GM18909 (cell line): ENCODE measurements around the gene LIN7B.

Experiments used
- ATAC-seq: cut with Tn5 transposase; IDR thresholded peaks from one replicate; pipeline ENCODE4 v1.9.1; 2021; ENCODE audit warnings: mild to moderate bottlenecking; ENCODE audit not compliant: unreplicated experiment, poor library complexity

Gene LIN7B

GRCh38 chr19:49094505-49095482 lies 19.4 kb upstream of the LIN7B start:
- no peak for ATAC-seq

DNA sequence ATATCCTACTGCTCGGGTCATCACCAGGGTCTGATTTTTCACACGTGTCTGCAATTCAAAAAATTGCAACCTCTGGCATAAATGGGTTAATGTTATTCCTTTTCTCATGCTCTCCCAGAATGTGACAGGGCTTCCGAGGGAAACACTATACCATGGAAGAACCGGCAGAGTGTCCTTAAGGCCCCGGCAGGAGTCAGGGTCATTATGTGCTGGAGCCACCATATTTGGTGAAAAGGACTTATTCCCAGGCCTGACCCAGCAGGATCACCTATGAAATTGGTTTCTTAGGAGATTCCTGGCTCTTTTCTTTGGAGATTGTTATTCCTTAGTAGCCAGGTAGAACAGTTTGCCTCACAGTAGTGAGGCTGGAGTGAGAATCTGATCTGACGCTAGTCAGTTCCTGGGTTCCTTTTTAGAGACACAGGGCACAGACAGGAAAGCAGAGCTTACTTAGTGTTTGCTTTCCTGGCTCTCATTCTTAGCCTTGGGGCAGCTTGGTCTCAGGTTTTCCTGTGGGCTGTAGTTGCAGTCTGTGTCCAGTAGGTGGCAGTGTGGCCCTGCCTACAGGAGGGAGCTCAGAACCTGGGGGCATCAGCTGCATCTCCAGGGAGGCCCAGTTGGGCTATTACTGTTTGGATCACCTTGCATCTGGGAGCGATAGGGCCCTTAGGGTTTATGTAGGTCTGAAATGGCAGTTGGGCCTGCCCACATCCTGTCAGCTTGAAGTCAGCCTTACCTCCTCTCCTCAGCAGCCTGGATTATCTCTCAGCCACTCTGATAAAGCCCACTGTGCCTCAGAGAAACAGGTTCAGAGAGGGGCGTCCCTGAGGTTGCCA lies 16.5 kb upstream of the LIN7B start:
- no peak for ATAC-seq

DNA sequence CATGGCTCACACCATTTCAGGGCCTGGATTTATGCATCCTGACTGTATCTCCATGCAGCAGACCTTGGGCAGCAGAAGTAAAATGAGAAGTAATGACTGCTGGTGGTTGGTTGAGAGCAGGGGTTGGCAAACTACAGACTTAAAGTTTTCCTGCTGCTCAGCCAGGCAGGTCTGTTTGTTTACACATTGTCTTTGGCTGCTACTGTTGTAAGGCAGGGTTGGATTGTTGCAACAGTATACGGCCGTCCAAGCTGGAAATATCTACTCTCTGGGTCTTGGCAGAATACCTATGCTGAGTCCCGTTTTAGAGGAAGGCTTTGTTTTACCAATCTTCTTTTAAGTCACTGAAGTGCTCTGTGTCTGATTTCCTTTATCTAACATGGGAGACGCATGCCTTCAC lies 15.4 kb upstream of the LIN7B start:
- no peak for ATAC-seq

GRCh38 chr19:49101160-49101559 lies 13.0 kb upstream of the LIN7B start:
- ATAC-seq, result no peak

GRCh38 chr19:49102303-49102702 lies 11.9 kb upstream of the LIN7B start:
- no peak for ATAC-seq

- no peak for ATAC-seq
These were observed 10.7 kb upstream of the LIN7B start for GRCh38 chr19:49103331-49104085.

DNA sequence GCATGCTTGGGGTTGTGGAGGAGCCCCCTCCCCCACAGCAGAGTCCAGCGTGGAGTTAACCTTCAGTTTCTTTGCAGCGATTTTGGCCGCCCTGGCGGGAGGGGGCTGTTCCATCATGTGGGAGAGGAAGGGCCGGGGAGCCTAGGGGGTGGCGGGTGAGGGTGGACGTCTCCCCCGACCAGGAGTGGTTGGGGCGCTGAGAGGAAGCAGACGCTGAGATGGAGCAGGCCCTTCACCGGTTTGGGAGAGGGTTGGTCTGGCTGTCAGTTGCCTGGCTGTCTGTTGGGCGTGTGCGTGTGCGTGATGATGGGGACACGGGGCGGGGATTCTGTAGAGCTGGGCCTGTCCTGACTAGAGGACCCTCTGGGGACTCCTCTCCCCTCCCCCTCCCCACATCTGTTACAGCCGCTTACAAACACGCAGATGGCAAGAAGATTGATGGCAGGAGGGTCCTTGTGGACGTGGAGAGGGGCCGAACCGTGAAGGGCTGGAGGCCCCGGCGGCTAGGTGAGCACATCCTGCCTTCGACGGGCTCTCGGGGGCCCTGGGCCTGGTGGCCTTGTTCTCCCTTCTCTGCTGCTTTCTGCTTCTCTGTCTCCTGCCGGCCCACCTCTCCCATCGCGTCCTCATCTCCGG lies 9.8 kb upstream of the LIN7B start:
- no peak for ATAC-seq

DNA sequence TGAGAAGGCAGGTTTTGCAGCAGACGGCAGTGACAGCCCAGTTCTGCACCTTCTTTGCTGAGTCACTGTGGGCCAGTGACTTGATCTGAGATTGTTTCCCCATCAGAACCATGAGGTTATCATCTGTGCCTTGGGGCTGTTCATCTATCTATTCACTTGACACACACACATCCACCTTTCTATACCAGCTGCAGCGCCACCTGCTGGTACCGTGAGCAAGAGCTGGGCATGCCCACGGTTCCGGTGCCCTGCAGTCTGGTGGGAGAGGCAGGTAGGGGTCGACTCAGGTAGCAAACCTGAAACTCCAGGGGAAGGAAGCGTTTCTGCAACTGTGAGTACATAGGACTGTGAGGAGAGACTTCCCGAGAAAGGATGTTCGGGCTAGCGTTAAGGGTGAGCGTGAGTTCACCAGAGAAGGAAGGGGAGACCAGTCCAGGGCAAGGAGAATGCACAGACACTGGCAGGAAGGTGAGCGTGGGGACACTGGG lies 7.5 kb upstream of the LIN7B start:
- no peak for ATAC-seq

DNA sequence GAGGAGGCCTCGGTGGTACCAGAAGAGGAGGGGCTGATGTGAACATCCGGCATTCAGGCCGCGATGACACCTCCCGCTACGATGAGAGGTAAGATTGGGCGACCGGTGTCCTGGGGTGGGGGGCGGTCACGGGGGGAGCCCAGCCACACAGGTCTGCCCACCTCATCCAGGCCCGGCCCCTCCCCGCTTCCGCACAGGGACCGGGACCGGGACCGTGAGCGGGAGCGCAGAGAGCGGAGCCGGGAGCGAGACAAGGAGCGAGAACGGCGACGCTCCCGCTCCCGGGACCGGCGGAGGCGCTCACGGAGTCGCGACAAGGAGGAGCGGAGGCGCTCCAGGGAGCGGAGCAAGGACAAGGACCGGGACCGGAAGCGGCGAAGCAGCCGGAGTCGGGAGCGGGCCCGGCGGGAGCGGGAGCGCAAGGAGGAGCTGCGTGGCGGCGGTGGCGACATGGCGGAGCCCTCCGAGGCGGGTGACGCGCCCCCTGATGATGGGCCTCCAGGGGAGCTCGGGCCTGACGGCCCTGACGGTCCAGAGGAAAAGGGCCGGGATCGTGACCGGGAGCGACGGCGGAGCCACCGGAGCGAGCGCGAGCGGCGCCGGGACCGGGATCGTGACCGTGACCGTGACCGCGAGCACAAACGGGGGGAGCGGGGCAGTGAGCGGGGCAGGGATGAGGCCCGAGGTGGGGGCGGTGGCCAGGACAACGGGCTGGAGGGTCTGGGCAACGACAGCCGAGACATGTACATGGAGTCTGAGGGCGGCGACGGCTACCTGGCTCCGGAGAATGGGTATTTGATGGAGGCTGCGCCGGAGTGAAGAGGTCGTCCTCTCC lies 6.3 kb upstream of the LIN7B start:
- ATAC-seq, result no peak

DNA sequence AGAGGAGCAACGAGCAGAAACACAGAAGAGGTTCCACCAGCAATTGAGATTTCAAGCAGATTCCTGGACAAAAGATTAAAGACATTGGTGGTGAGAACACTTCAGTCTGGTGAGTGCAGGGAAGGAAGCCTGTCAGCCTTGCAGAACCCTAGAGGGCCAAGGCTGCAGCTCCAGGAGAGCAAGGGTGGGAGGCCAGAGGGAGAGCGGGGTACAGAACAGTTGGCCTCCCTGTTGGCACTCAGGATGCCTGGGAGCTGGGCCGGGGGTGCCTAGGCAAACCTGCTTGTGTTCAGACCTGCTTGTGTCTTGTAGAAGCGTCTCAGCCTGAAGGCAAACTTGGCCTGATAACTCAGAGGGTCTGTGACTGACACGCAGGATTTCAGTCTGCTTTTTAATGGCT lies 5.1 kb upstream of the LIN7B start:
- ATAC-seq, result no peak

DNA sequence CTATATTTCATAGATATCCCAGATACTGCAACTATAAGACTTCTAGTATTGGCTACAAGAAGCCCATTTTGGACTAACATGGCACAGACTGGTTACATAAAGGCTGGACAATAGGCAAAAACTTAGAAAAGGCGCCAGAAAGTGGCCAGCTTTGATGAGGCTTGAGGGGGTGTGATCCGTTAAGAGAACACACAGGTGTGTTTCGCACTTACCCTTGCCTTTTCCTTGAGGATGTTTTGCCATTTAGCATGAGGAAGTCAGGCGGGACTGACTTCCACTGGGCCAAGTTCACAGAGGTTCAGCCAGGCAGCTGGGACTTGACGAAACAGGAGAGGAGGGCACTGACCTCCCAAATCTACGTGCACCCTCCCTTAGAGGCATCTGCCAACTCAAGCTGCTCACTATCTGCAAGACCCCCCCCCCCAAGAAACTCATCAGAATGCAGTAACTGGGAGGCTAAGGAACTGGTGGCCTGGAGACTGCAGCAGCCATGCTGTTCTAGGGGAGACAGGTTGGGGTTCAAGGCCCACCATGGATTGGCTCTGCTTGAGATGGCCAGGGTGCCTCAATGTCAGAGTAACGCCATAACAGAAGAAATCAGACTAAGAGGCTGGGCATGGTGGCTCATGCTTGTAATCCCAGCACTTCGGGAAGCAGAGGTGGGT lies 4.5 kb upstream of the LIN7B start:
- ATAC-seq, result no peak

GRCh38 chr19:49110567-49110966 lies 3.6 kb upstream of the LIN7B start:
- ATAC-seq, result no peak

DNA sequence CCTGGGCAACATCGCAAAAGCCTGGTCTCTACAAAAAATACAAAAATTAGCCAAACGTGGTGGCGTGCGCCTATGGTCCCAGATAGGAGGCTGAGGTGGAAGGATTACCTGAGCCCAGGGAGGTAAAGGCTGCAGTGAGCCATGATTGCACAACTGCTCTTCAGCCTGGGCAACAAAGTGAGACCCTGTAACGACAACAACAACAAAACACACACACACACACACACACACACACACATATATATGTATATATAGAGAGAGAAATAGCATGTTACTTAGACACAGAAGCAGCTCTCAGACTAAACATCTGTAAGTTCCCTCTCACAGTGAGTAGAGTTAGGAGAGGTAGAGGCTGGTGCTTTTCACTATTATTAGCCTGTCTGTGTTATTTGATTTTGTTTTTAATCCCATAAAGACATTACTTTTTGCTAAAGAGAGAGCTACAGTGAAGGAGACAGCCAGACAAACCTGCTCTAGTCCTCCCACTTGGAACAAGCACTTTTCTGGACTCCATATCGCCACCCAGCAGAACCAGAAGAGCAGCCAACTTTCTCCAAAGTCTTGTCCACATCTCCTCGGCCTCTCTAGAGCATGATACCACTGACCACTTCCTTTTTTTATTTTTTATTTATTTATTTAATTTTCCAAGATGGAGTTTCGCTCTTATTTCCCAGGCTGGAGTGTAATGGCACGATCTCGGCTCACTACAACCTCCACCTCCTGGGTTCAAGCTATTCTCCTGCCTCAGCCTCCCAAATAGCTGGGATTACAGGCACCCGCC lies 2.8 kb upstream of the LIN7B start:
- no peak for ATAC-seq

DNA sequence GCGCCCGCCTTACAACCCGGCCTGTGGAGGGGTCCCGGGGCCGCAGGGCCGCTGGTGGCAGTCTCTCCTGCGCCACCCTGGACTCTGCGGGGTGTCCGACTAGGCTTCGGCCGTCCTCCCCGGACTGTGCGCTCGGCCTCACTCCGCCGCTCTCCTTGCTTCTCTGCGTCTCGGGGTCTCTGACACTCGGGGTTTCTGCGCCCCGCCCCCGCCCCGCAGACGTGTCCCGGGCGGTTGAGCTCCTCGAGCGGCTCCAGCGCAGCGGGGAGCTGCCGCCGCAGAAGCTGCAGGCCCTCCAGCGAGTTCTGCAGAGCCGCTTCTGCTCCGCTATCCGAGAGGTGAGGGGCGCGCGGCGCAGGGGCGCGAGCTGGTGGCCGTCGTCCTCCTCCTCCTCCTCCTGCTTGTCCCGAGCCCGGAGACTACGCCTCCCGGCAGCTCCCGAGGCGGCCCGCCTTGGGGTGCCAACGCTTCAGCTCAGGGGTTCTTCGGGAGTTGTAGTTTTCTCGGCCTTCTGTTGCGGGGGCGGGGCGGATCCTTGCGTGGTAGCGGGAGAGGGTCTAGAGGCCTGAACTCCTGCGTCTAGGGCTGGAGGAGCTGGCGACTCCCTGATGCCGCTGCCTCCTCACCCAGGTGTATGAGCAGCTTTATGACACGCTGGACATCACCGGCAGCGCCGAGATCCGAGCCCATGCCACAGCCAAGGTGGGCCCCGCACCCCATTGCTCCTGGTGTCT lies 627 bp downstream of the LIN7B start:
- no peak for ATAC-seq

DNA sequence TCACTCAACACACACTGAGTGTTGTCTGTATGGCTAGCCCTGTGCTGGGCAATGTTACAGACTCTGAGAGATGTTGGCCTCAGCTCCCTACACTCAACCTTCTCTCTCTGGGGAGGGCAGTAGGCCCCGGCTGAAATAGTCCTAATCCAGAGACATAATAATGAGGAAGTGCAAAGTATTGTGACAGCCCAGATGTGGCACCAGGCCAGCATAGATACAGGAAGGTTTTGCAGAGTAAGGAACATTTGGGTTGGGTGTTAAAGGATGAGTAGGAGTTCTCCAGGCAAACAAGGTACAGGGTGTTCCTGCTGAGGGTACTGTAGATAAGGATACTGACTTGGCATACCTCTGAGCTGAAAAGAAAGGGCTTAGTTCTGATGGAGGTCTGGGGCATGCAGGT lies 2.4 kb downstream of the LIN7B start:
- ATAC-seq, result no peak

GRCh38 chr19:49117677-49118564 lies 3.8 kb downstream of the LIN7B start:
- ATAC-seq, result no peak
